GM19467 (cell line): Measurements from ENCODE around the gene FGFR4.

ENCODE experiments used
- ATAC-seq: cut with Tn5 transposase; IDR thresholded peaks from one replicate; pipeline ENCODE4 v1.9.1; 2021; ENCODE audit warnings: mild to moderate bottlenecking, moderate library complexity; ENCODE audit not compliant: unreplicated experiment

FGFR4 gene

GRCh38 chr5:177131019-177131320 lies 44.3 kb downstream of the FGFR4 start:
- ATAC-seq, result no peak

GRCh38 chr5:177131352-177132135 lies 44.8 kb downstream of the FGFR4 start:
- ATAC-seq, result no peak

GRCh38 chr5:177132136-177133095 lies 45.7 kb downstream of the FGFR4 start:
- ATAC-seq, result peak; percentile 4

GRCh38 chr5:177133096-177133852 lies 46.6 kb downstream of the FGFR4 start, which contains the start of gene NSD1:
Gene NSD1, plus strand, starts transcription at chr5:177133773. Its CDS starts 1,331 bp downstream, at chr5:177135104.
- peak; percentile 56 for ATAC-seq

GRCh38 chr5:177133853-177134696 lies 47.4 kb downstream of the FGFR4 start:
- ATAC-seq, result peak; percentile 25

GRCh38 chr5:177134697-177135225 lies 48.0 kb downstream of the FGFR4 start:
- ATAC-seq, result no peak

- no peak for ATAC-seq
These were observed 53.6 kb downstream of the FGFR4 start for GRCh38 chr5:177140312-177140711.

- no peak for ATAC-seq
These were observed 54.8 kb downstream of the FGFR4 start for GRCh38 chr5:177141496-177141895.

GRCh38 chr5:177142098-177142611 lies 55.4 kb downstream of the FGFR4 start:
- ATAC-seq, result no peak

GRCh38 chr5:177142778-177143177 lies 56.1 kb downstream of the FGFR4 start:
- no peak for ATAC-seq

- no peak for ATAC-seq
These were observed 60.4 kb downstream of the FGFR4 start for GRCh38 chr5:177146891-177147638.
